ENCODE data around the gene VPS18. TPM values are rescaled to one million over a fixed set of nuclear protein-coding genes. Genes with fewer than 3 reads are reported as not detected.
A peak's percentile ranks its signal among the peaks of the same experiment; 100 is the strongest.

Gene VPS18
- total RNA-seq, 1 donor from 2014 or later: 25.6 TPM

DNA sequence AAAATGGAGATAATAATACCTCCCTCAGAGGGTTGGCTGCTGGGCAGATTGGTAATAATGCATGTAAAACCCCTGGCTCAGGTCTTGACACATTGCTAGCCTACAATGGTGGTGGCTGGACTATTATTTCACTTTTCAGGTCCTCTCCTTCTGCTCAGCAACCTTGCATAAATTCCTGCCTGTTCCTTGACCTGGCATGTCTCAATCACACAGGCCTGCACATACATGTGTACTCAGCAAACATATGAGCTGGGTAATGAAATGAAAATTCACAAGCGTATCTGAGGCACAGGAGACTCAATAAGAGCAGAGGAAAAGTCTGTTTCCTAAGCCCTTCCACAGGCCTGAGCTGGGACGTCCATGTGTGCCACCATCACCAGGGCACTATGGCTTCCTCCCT, 17.4 kb downstream of the VPS18 start:
- TF ChIP-seq CTCF (conservative IDR thresholded peaks at IDR 0.05): no peak
- H3K4me3 Mint-ChIP-seq: no peak overlapping the region
- H3K27ac Mint-ChIP-seq: peak overlapping the region; percentile 70
- H3K36me3 Mint-ChIP-seq: no peaks in the 10 kb centered on the region
- no peaks in the 10 kb centered on the region for H3K9me3 Mint-ChIP-seq
- H3K27me3 Mint-ChIP-seq: peaks cover 1% of the 10 kb centered on the region
- peaks cover 26% of the 10 kb centered on the region for H3K4me1 Mint-ChIP-seq (ENCODE audit: unreplicated experiment)
- no peak for DNase-seq (ENCODE audit: extremely low spot score, unreplicated experiment)

- no peaks in the 10 kb centered on the region for H3K9me3 Mint-ChIP-seq
- no peak for DNase-seq (ENCODE audit: extremely low spot score, unreplicated experiment)
- peaks cover 6% of the 10 kb centered on the region for H3K27me3 Mint-ChIP-seq
- TF ChIP-seq CTCF (conservative IDR thresholded peaks at IDR 0.05): no peak
- H3K27ac Mint-ChIP-seq: no peak overlapping the region
- H3K4me3 Mint-ChIP-seq: no peak overlapping the region
- no peaks in the 10 kb centered on the region for H3K36me3 Mint-ChIP-seq
- H3K4me1 Mint-ChIP-seq (ENCODE audit: unreplicated experiment): peaks cover 26% of the 10 kb centered on the region
These were observed 18.2 kb downstream of the VPS18 start for GRCh38 chr15:40912478-40912877.

DNA sequence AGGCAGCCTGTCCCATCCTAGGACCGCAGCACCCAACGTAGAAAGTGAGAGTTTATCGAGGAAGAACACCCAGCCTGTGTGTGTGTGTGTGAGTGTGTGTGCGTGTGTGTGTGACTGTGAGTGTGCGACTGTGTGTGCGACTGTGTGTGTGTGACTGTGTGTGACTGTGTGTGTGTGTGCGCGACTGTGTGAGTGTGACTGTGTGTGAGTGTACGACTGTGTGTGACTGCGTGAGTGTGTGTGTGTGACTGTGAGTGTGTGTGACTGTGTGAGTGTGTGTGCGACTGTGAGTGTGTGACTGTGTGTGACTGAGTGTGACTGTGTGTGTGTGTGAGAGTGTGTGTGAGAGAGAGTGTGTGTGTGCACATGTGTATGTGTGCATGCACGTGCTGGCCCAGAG, 19.8 kb downstream of the VPS18 start:
- Mint-ChIP-seq H3K4me3 (no peak overlapping the region), H3K27ac (no peak overlapping the region), H3K4me1 (ENCODE audit: unreplicated experiment) (peaks cover 26% of the 10 kb centered on the region), H3K9me3 (no peaks in the 10 kb centered on the region), H3K36me3 (no peaks in the 10 kb centered on the region), H3K27me3 (peaks cover 6% of the 10 kb centered on the region)
- no peak for TF ChIP-seq CTCF (conservative IDR thresholded peaks at IDR 0.05)
- DNase-seq (ENCODE audit: extremely low spot score, unreplicated experiment): no peak

DNA sequence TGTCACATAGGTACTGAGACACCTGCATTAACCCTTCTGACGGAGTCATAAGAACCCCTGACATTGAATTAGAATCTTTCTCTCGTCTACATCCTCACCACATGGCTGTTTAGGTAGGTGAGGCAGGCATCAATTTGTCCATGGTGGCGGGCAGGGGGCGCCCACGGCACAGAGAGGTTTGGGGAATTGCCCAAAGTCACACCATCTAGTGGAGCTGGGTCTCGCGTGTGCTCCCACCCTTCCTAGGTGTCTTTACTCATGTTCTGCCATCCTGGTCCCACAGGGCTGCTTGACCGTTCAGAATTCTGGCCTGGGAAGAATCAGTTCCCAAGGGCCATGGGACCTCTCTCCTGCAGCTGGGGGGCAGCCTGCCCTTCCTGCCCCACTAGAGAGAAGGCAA, 20.2 kb downstream of the VPS18 start:
- no peak for DNase-seq (ENCODE audit: extremely low spot score, unreplicated experiment)
- H3K4me3 Mint-ChIP-seq: no peak overlapping the region
- H3K27ac Mint-ChIP-seq: no peak overlapping the region
- peak; percentile 24 for TF ChIP-seq CTCF (conservative IDR thresholded peaks at IDR 0.05)
- H3K27me3 Mint-ChIP-seq: peaks cover 6% of the 10 kb centered on the region
- peaks cover 22% of the 10 kb centered on the region for H3K4me1 Mint-ChIP-seq (ENCODE audit: unreplicated experiment)
- H3K9me3 Mint-ChIP-seq: no peaks in the 10 kb centered on the region
- no peaks in the 10 kb centered on the region for H3K36me3 Mint-ChIP-seq

DNA sequence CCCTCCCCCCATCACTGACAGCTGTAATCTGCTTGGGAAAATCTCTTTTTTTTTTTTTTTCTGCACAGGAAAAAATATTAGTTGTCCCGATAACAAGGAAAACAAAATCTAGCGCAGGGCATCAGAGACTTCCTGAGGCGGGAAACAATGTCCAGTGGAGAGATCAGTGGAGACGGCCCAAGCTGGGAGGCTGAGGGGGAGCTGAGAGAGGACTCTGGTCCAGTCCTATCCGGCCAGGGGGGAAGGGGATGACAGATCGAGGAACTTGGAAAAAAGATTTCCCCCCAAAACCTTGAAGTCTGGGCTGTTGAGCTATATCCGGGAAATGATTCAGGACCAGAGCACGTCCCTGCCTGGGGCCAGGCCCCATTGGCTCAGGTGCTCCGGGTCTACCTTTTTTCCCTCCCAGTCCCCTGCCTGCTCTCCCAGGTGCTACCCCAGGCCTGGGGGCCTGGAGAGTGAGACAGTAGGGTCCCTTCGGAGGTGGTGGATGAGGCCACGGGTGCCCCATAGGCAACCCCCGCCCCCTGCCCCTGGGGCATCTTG, 20.9 kb downstream of the VPS18 start:
- Mint-ChIP-seq H3K36me3 (no peaks in the 10 kb centered on the region), H3K9me3 (no peaks in the 10 kb centered on the region), H3K4me1 (ENCODE audit: unreplicated experiment) (peaks cover 15% of the 10 kb centered on the region), H3K4me3 (no peak overlapping the region), H3K27ac (no peak overlapping the region), H3K27me3 (peaks cover 10% of the 10 kb centered on the region)
- no peak for DNase-seq (ENCODE audit: extremely low spot score, unreplicated experiment)
- TF ChIP-seq CTCF (conservative IDR thresholded peaks at IDR 0.05): no peak

- Mint-ChIP-seq H3K4me1 (ENCODE audit: unreplicated experiment) (peaks cover 11% of the 10 kb centered on the region), H3K9me3 (no peaks in the 10 kb centered on the region), H3K4me3 (no peak overlapping the region), H3K36me3 (no peaks in the 10 kb centered on the region), H3K27ac (no peak overlapping the region), H3K27me3 (peaks cover 12% of the 10 kb centered on the region)
- no peak for TF ChIP-seq CTCF (conservative IDR thresholded peaks at IDR 0.05)
- DNase-seq (ENCODE audit: extremely low spot score, unreplicated experiment): no peak
These were observed 21.4 kb downstream of the VPS18 start for GRCh38 chr15:40915679-40916078.

Data from type B pancreatic cell (in vitro differentiated cells).